OCI-LY1 (cell line): Measurements from ENCODE around the gene AMBRA1.

ENCODE experiments used
- H2AFZ ChIP-seq: fragments of 200-600 bp; sonication (generic), shearing (Covaris generic); 2 replicates; pipeline ENCODE4 v1.6.0; 2014; ENCODE audit warnings: antibody characterized with exemption, mild to moderate bottlenecking, low read length
- H3F3A ChIP-seq: fragments of 200-600 bp; sonication (generic), shearing (Covaris generic); 2 replicates; pipeline ENCODE4 v1.6.0; 2014; ENCODE audit warnings: mild to moderate bottlenecking, antibody characterized with exemption, low read length, moderate library complexity; ENCODE audit not compliant: insufficient read depth
- H3K27ac ChIP-seq: fragments of 200-600 bp; sonication (generic); 2 replicates; pipeline ENCODE4 v1.5.1; 2014; ENCODE audit warnings: low read length, mixed run types, mild to moderate bottlenecking, low read depth; ENCODE audit not compliant: poor library complexity, severe bottlenecking
- H3K27me3 ChIP-seq: fragments of 200-600 bp; sonication (generic); 2 replicates; pipeline ENCODE4 v1.6.0; 2014; ENCODE audit warnings: antibody characterized with exemption, mild to moderate bottlenecking, low read length, moderate library complexity; ENCODE audit not compliant: insufficient read depth
- H3K36me3 ChIP-seq: fragments of 200-600 bp; sonication (generic); 2 replicates; pipeline ENCODE4 v1.6.1; 2014; ENCODE audit warnings: mild to moderate bottlenecking, antibody characterized with exemption, low read length, moderate library complexity, mixed read lengths; ENCODE audit not compliant: insufficient read depth
- H3K4me1 ChIP-seq: fragments of 200-600 bp; sonication (generic); 2 replicates; pipeline ENCODE4 v1.5.1; 2014; ENCODE audit warnings: mild to moderate bottlenecking, low read length, moderate library complexity; ENCODE audit not compliant: insufficient read depth, severe bottlenecking
- H3K4me2 ChIP-seq: fragments of 200-600 bp; sonication (generic), shearing (Covaris generic); 2 replicates; pipeline ENCODE4 v1.6.1; 2014; ENCODE audit warnings: low read length
- H3K4me3 ChIP-seq: fragments of 200-600 bp; sonication (generic); 2 replicates; pipeline ENCODE4 v1.5.1; 2014; ENCODE audit warnings: low read length, low read depth, mild to moderate bottlenecking, mixed read lengths; ENCODE audit not compliant: poor library complexity, severe bottlenecking
- H3K79me2 ChIP-seq: fragments of 200-600 bp; shearing (Covaris generic); 2 replicates; pipeline ENCODE4 v1.6.1; 2016; ENCODE audit warnings: mixed run types, low read length, mixed read lengths; ENCODE audit not compliant: insufficient read depth
- H3K9ac ChIP-seq: fragments of 200-600 bp; sonication (generic), shearing (Covaris generic); 2 replicates; pipeline ENCODE4 v1.6.1; 2014; ENCODE audit warnings: mild to moderate bottlenecking, low read length, mixed read lengths
- H3K9me2 ChIP-seq: fragments of 200-600 bp; sonication (generic), shearing (Covaris generic); 2 replicates; pipeline ENCODE4 v1.6.1; 2014; ENCODE audit warnings: low read depth, mild to moderate bottlenecking, low read length, mixed read lengths
- H3K9me3 ChIP-seq: fragments of 200-600 bp; shearing (Covaris generic); 2 replicates; pipeline ENCODE4 v1.6.1; 2014; ENCODE audit warnings: low read length, mixed read lengths
- H4K20me1 ChIP-seq: fragments of 200-600 bp; sonication (generic), shearing (Covaris generic); 2 replicates; pipeline ENCODE4 v1.6.0; 2016; ENCODE audit warnings: mild to moderate bottlenecking, low read length; ENCODE audit not compliant: insufficient read depth
- CTCF ChIP-seq: fragments of 200-600 bp; sonication (generic), shearing (Covaris generic); IDR thresholded peaks from 2 replicates; pipeline ENCODE4 v1.5.1; 2017; ENCODE audit warnings: mild to moderate bottlenecking, antibody characterized with exemption, low read length, moderate library complexity, mixed read lengths
- EZH2 ChIP-seq: fragments of 200-600 bp; sonication (generic), shearing (Covaris generic); IDR thresholded peaks from 2 replicates; pipeline ENCODE4 v1.8.0; 2017; ENCODE audit warnings: borderline replicate concordance, mixed run types, mild to moderate bottlenecking, antibody characterized with exemption, low read length, moderate library complexity, mixed read lengths

AMBRA1 gene

GRCh38 chr11:46498968-46499367 lies 94.9 kb downstream of the AMBRA1 start:
- Histone ChIP-seq H3K4me2 (no peak overlapping the region), H3K27ac (no peak overlapping the region)

GRCh38 chr11:46498179-46498578 lies 95.6 kb downstream of the AMBRA1 start:
- H3K4me2 ChIP-seq: no peak overlapping the region
- H3K27me3 ChIP-seq: no peaks in the 10 kb centered on the region
- no peaks in the 10 kb centered on the region for H3K4me1 ChIP-seq
- H3F3A ChIP-seq: no peaks in the 10 kb centered on the region
- H4K20me1 ChIP-seq: no peaks in the 10 kb centered on the region
- no peaks in the 10 kb centered on the region for H3K79me2 ChIP-seq
- no peaks in the 10 kb centered on the region for H3K9me2 ChIP-seq
- no peak overlapping the region for H3K4me3 ChIP-seq
- TF ChIP-seq CTCF (no peak), EZH2 (no peak)
- H2AFZ ChIP-seq: no peak overlapping the region
- peaks cover 30% of the 10 kb centered on the region; the same call in 1 of the 2 replicates for H3K36me3 ChIP-seq
- no peak overlapping the region for H3K27ac ChIP-seq
- no peaks in the 10 kb centered on the region for H3K9me3 ChIP-seq
- H3K9ac ChIP-seq: no peak overlapping the region

More at GRCh38 chr11:46498968-46499367, 94.9 kb downstream of the AMBRA1 start:
- no peaks in the 10 kb centered on the region for H3K9me2 ChIP-seq
- TF ChIP-seq EZH2: no peak
- TF ChIP-seq CTCF: no peak
- H3K36me3 ChIP-seq: peaks cover 30% of the 10 kb centered on the region; the same call in 1 of the 2 replicates
- no peak overlapping the region for H2AFZ ChIP-seq
- H3K79me2 ChIP-seq: no peaks in the 10 kb centered on the region
- no peaks in the 10 kb centered on the region for H3K27me3 ChIP-seq
- no peak overlapping the region for H3K4me3 ChIP-seq
- H3K9ac ChIP-seq: no peak overlapping the region
- no peaks in the 10 kb centered on the region for H4K20me1 ChIP-seq
- H3F3A ChIP-seq: no peaks in the 10 kb centered on the region
- no peaks in the 10 kb centered on the region for H3K4me1 ChIP-seq
- H3K9me3 ChIP-seq: no peaks in the 10 kb centered on the region

- Histone ChIP-seq H3K4me1 (no peaks in the 10 kb centered on the region), H3F3A (no peaks in the 10 kb centered on the region)
- TF ChIP-seq EZH2 (no peak), CTCF (no peak)
Measured at GRCh38 chr11:46497498-46497897, 96.3 kb downstream of the AMBRA1 start.

More at GRCh38 chr11:46497498-46497897, 96.3 kb downstream of the AMBRA1 start:
- Histone ChIP-seq H4K20me1 (no peaks in the 10 kb centered on the region), H3K27ac (no peak overlapping the region), H3K36me3 (peaks cover 29% of the 10 kb centered on the region; the same call in 1 of the 2 replicates), H3K9me3 (no peaks in the 10 kb centered on the region), H3K4me2 (no peak overlapping the region), H2AFZ (no peak overlapping the region), H3K4me3 (no peak overlapping the region), H3K79me2 (no peaks in the 10 kb centered on the region), H3K9me2 (no peaks in the 10 kb centered on the region), H3K27me3 (no peaks in the 10 kb centered on the region), H3K9ac (no peak overlapping the region)
